HEK293 (cell line): ENCODE data around the gene TOR2A.
A peak's percentile ranks its signal among the peaks of the same experiment; 100 is the strongest.

Experiments
- EGR2 ChIP-seq: fragments of 450-650 bp; formaldehyde crosslinking; IDR thresholded peaks from 2 replicates; pipeline ENCODE4 v1.5.1; 2016; ENCODE audit warnings: low read depth, missing biosample characterization, missing genetic modification characterization
- GFI1B ChIP-seq: fragments of 450-650 bp; formaldehyde crosslinking; IDR thresholded peaks from 2 replicates; pipeline ENCODE4 v1.5.1; 2016; ENCODE audit warnings: missing biosample characterization, missing genetic modification characterization
- GLIS1 ChIP-seq: fragments of 450-650 bp; formaldehyde crosslinking; IDR thresholded peaks from 2 replicates; pipeline ENCODE4 v1.5.1; 2016; ENCODE audit warnings: missing biosample characterization, missing genetic modification characterization
- GLIS2 ChIP-seq: fragments of 450-650 bp; formaldehyde crosslinking; IDR thresholded peaks from 2 replicates; pipeline ENCODE4 v1.5.1; 2016; ENCODE audit warnings: missing biosample characterization, missing genetic modification characterization
- KLF1 ChIP-seq: fragments of 450-650 bp; formaldehyde crosslinking; IDR thresholded peaks from 2 replicates; pipeline ENCODE4 v1.5.1; 2016; ENCODE audit warnings: missing biosample characterization, missing genetic modification characterization
- KLF16 ChIP-seq: fragments of 450-650 bp; formaldehyde crosslinking; IDR thresholded peaks from 2 replicates; pipeline ENCODE4 v1.5.1; 2017; ENCODE audit warnings: missing biosample characterization, missing genetic modification characterization
- KLF7 ChIP-seq: fragments of 450-650 bp; formaldehyde crosslinking; IDR thresholded peaks from 2 replicates; pipeline ENCODE4 v1.5.1; 2016; ENCODE audit warnings: missing biosample characterization, missing genetic modification characterization, borderline replicate concordance
- RBAK ChIP-seq: fragments of 450-650 bp; formaldehyde crosslinking; IDR thresholded peaks from 2 replicates; pipeline ENCODE4 v1.5.1; 2016; ENCODE audit warnings: missing biosample characterization, missing genetic modification characterization
- REPIN1 ChIP-seq: fragments of 450-650 bp; formaldehyde crosslinking; IDR thresholded peaks from 2 replicates; pipeline ENCODE4 v1.5.1; 2017; ENCODE audit warnings: missing biosample characterization, missing genetic modification characterization, low read depth
- SP3 ChIP-seq: fragments of 450-650 bp; formaldehyde crosslinking; IDR thresholded peaks from 2 replicates; pipeline ENCODE4 v1.5.1; 2016; ENCODE audit warnings: missing biosample characterization, missing genetic modification characterization
- SP7 ChIP-seq: fragments of 450-650 bp; formaldehyde crosslinking; IDR thresholded peaks from 2 replicates; pipeline ENCODE4 v1.5.1; 2016; ENCODE audit warnings: missing biosample characterization, missing genetic modification characterization
- TCF7L2 ChIP-seq: IDR thresholded peaks from 2 replicates; pipeline ENCODE4 v1.6.1; 2011; ENCODE audit warnings: low read depth, mild to moderate bottlenecking, inconsistent platforms, low read length, moderate library complexity, borderline replicate concordance
- TSHZ1 ChIP-seq: fragments of 450-650 bp; formaldehyde crosslinking; IDR thresholded peaks from 2 replicates; pipeline ENCODE4 v1.5.1; 2016; ENCODE audit warnings: missing biosample characterization, missing genetic modification characterization, borderline replicate concordance
- WT1 ChIP-seq: fragments of 450-650 bp; formaldehyde crosslinking; IDR thresholded peaks from 2 replicates; pipeline ENCODE4 v1.5.1; 2016; ENCODE audit warnings: missing biosample characterization, missing genetic modification characterization
- ZBTB6 ChIP-seq: fragments of 450-650 bp; formaldehyde crosslinking; IDR thresholded peaks from 2 replicates; pipeline ENCODE4 v1.5.1; 2017; ENCODE audit warnings: missing biosample characterization, missing genetic modification characterization
- ZFP41 ChIP-seq: fragments of 450-650 bp; formaldehyde crosslinking; IDR thresholded peaks from 2 replicates; pipeline ENCODE4 v1.5.1; 2016; ENCODE audit warnings: missing biosample characterization, missing genetic modification characterization, borderline replicate concordance
- ZNF146 ChIP-seq: fragments of 450-650 bp; formaldehyde crosslinking; IDR thresholded peaks from 2 replicates; pipeline ENCODE4 v1.5.1; 2016; ENCODE audit warnings: missing biosample characterization, missing genetic modification characterization
- ZNF2 ChIP-seq: fragments of 450-650 bp; formaldehyde crosslinking; IDR thresholded peaks from 2 replicates; pipeline ENCODE4 v1.5.1; 2016; ENCODE audit warnings: missing biosample characterization, missing genetic modification characterization
- ZNF202 ChIP-seq: fragments of 450-650 bp; formaldehyde crosslinking; IDR thresholded peaks from 2 replicates; pipeline ENCODE4 v1.5.1; 2016; ENCODE audit warnings: missing biosample characterization, missing genetic modification characterization, borderline replicate concordance
- ZNF214 ChIP-seq: fragments of 450-650 bp; formaldehyde crosslinking; IDR thresholded peaks from 2 replicates; pipeline ENCODE4 v1.5.1; 2017; ENCODE audit warnings: missing biosample characterization, mild to moderate bottlenecking, missing genetic modification characterization, borderline replicate concordance
- ZNF24 ChIP-seq: fragments of 450-650 bp; formaldehyde crosslinking; IDR thresholded peaks from 2 replicates; pipeline ENCODE4 v1.5.1; 2016; ENCODE audit warnings: missing biosample characterization, missing genetic modification characterization
- ZNF274 ChIP-seq, 2 experiments: fragments of 200-500 bp in 1 of 2; fragments of 450-650 bp in 1 of 2; sonication (Bioruptor generic) in 1 of 2; formaldehyde crosslinking in 1 of 2; IDR thresholded peaks; 2 replicates each; pipeline versions ENCODE4 v1.5.1 to v1.6.1; 2014 to 2016; ENCODE audit warnings: borderline replicate concordance in 1 of 2, inconsistent platforms in 1 of 2, low read length in 1 of 2, missing biosample characterization in 1 of 2, missing genetic modification characterization in 1 of 2
- ZNF292 ChIP-seq: fragments of 450-650 bp; formaldehyde crosslinking; IDR thresholded peaks from 2 replicates; pipeline ENCODE4 v1.5.1; 2016; ENCODE audit warnings: low read depth, missing biosample characterization, missing genetic modification characterization, borderline replicate concordance
- ZNF341 ChIP-seq: fragments of 450-650 bp; formaldehyde crosslinking; IDR thresholded peaks from 2 replicates; pipeline ENCODE4; 2016; ENCODE audit warnings: low read depth, missing biosample characterization, missing genetic modification characterization
- ZNF354C ChIP-seq: fragments of 450-650 bp; formaldehyde crosslinking; IDR thresholded peaks from 2 replicates; pipeline ENCODE4 v1.5.1; 2016; ENCODE audit warnings: missing biosample characterization, missing genetic modification characterization, low read depth, borderline replicate concordance
- ZNF362 ChIP-seq: fragments of 450-650 bp; formaldehyde crosslinking; IDR thresholded peaks from 2 replicates; pipeline ENCODE4 v1.5.1; 2016; ENCODE audit warnings: missing biosample characterization, missing genetic modification characterization
- ZNF416 ChIP-seq: fragments of 450-650 bp; formaldehyde crosslinking; IDR thresholded peaks from 2 replicates; pipeline ENCODE4 v1.5.1; 2016; ENCODE audit warnings: missing biosample characterization, missing genetic modification characterization
- ZNF48 ChIP-seq: fragments of 450-650 bp; formaldehyde crosslinking; IDR thresholded peaks from 2 replicates; pipeline ENCODE4 v1.5.1; 2016; ENCODE audit warnings: missing biosample characterization, missing genetic modification characterization
- ZNF560 ChIP-seq: fragments of 450-650 bp; formaldehyde crosslinking; IDR thresholded peaks from 2 replicates; pipeline ENCODE4 v1.5.1; 2017; ENCODE audit warnings: missing biosample characterization, missing genetic modification characterization, borderline replicate concordance
- ZNF639 ChIP-seq: fragments of 450-650 bp; formaldehyde crosslinking; IDR thresholded peaks from 2 replicates; pipeline ENCODE4 v1.5.1; 2016; ENCODE audit warnings: missing biosample characterization, missing genetic modification characterization
- ZNF777 ChIP-seq: fragments of 450-650 bp; formaldehyde crosslinking; IDR thresholded peaks from 2 replicates; pipeline ENCODE4 v1.5.1; 2017; ENCODE audit warnings: missing biosample characterization, missing genetic modification characterization, borderline replicate concordance
- ZNF785 ChIP-seq: fragments of 450-650 bp; formaldehyde crosslinking; IDR thresholded peaks from 2 replicates; pipeline ENCODE4 v1.5.1; 2016; ENCODE audit warnings: missing biosample characterization, missing genetic modification characterization
- ZNF791 ChIP-seq: fragments of 450-650 bp; formaldehyde crosslinking; IDR thresholded peaks from 2 replicates; pipeline ENCODE4 v1.5.1; 2016; ENCODE audit warnings: missing biosample characterization, missing genetic modification characterization

The TOR2A gene

GRCh38 chr9:127754099-127755060 is 19.3 kb upstream of the TOR2A start (continued):
- TF ChIP-seq ZNF202 (no peak), ZNF24 (tag by site-specific recombination) (no peak), ZNF146 (tag by site-specific recombination) (no peak), ZFP41 (tag by site-specific recombination) (no peak), ZNF560 (tag by site-specific recombination) (no peak), TSHZ1 (no peak), ZNF639 (tag by site-specific recombination) (no peak), ZNF785 (tag by site-specific recombination) (no peak), GFI1B (tag by site-specific recombination) (no peak), ZNF292 (tag by site-specific recombination) (no peak), GLIS1 (tag by site-specific recombination) (peak; percentile 88), KLF1 (tag by site-specific recombination) (peak; percentile 54; the same call in 1 of the 2 replicates), KLF7 (tag by site-specific recombination) (no peak), EGR2 (tag by site-specific recombination) (no peak), ZNF354C (no peak), ZNF416 (tag by site-specific recombination) (no peak), ZNF214 (tag by site-specific recombination) (no peak), ZNF274 (IDR thresholded peaks at IDR 0.05; ENCODE audit: low read length) (no peak), ZNF274 (tag by site-specific recombination; IDR thresholded peaks at IDR 0.05; ENCODE audit: borderline replicate concordance) (no peak), RBAK (no peak), WT1 (tag by site-specific recombination) (peak; percentile 51), ZNF777 (tag by site-specific recombination) (no peak), SP7 (tag by site-specific recombination) (0 out of 2 replicates have a peak, but pooled peaks have one; percentile 26), ZNF2 (tag by site-specific recombination) (no peak), SP3 (peak; percentile 77), GLIS2 (tag by site-specific recombination) (peak; percentile 85), ZNF48 (no peak), KLF16 (tag by site-specific recombination) (peak; percentile 74; the same call in 1 of the 2 replicates), ZNF341 (tag by site-specific recombination) (peak; percentile 46; the same call in 1 of the 2 replicates), ZNF362 (tag by site-specific recombination) (no peak), ZNF791 (tag by site-specific recombination) (no peak), ZBTB6 (tag by site-specific recombination) (no peak), TCF7L2 (no peak), REPIN1 (no peak)
